GM12878 (cell line): ENCODE results near the gene ZCCHC18. TPM values are rescaled to one million over a fixed set of nuclear protein-coding genes. Genes with fewer than 3 reads are reported as not detected.

Experiments used
- ATAC-seq: fragments of 200-7000 bp; cut with Tn5 transposase; 3 replicates; pipeline ENCODE4 v1.9.1; 2020; ENCODE audit warnings: mild to moderate bottlenecking, moderate library complexity
- Bru-seq: library from RNA; stranded (reverse); fragments of 400-500 nt; gene quantifications from one replicate; lab custom pipeline; 2021; lab: Mats Ljungman, UMichigan
- BruChase-seq, 2 experiments: library from RNA; stranded (reverse); fragments of 400-500 nt; gene quantifications; one replicate each; lab custom pipeline; 2021; lab: Mats Ljungman, UMichigan
- BruUV-seq: library from RNA; stranded (reverse); fragments of 400-500 nt; replicated peaks from 2 replicates; lab custom pipeline; 2021; lab: Mats Ljungman, UMichigan
- CTCF ChIA-PET: fragments of 300-600 bp; sonication (Branson Sonifier 250); formaldehyde crosslinking; extraction: SDS; loops from one replicate; lab custom pipeline; 2021; ENCODE audit warnings: inconsistent platforms; lab: Yijun Ruan, JAX
- POLR2A ChIA-PET: fragments of 350-600 bp; formaldehyde crosslinking; extraction: SDS; loops from one replicate; lab custom pipeline; 2021; ENCODE audit warnings: inconsistent platforms; lab: Charles Lee
- RAD21 ChIA-PET: fragments of 300-600 bp; sonication (Branson Sonifier 250); formaldehyde crosslinking; loops from one replicate; lab custom pipeline; 2023; ENCODE audit warnings: antibody characterized with exemption; ENCODE audit not compliant: unreplicated experiment; lab: Charles Lee
- SMC1A ChIA-PET: fragments of 300-600 bp; sonication (Branson Sonifier 250); formaldehyde crosslinking; loops from one replicate; lab custom pipeline; 2023; ENCODE audit not compliant: unreplicated experiment, uncharacterized antibody; lab: Charles Lee
- DNase-seq: peaks from one replicate; pipeline ENCODE4 v3.0.0-alpha.2; 2011; ENCODE audit warnings: low read depth, low spot score
- FAIRE-seq: peaks from 3 replicates; lab custom pipeline; 2011; peaks lifted over from hg19 to GRCh38; lab: Jason Lieb, UNC
- H2AFZ ChIP-seq: 2 replicates; pipeline ENCODE4 v1.6.0; 2011; ENCODE audit warnings: low read depth, low read length, control low read depth; ENCODE audit not compliant: control insufficient read depth
- H3K27ac ChIP-seq: 2 replicates; pipeline ENCODE4 v1.5.1; 2011; ENCODE audit warnings: control low read depth; ENCODE audit not compliant: control insufficient read depth, insufficient read depth
- H3K27me3 ChIP-seq, 2 experiments: replicated peaks in 1 of 2; 2 replicates each; pipeline versions ENCODE4 v1.6.0 to v1.6.1; 2011; ENCODE audit warnings: low read length in 1 of 2; ENCODE audit not compliant: control insufficient read depth in 2 of 2, insufficient read depth in 2 of 2
- H3K36me3 ChIP-seq, 2 experiments: 2 replicates each; pipeline ENCODE4 v1.5.1; 2011; ENCODE audit warnings: low read length in 1 of 2; ENCODE audit not compliant: control insufficient read depth in 2 of 2, insufficient read depth in 2 of 2
- H3K4me1 ChIP-seq: 2 replicates; pipeline ENCODE4 v1.6.1; 2011; ENCODE audit warnings: mild to moderate bottlenecking, low read length, moderate library complexity, mixed read lengths; ENCODE audit not compliant: control insufficient read depth, insufficient read depth
- H3K4me2 ChIP-seq: 2 replicates; pipeline ENCODE4 v1.6.0; 2011; ENCODE audit warnings: control low read depth; ENCODE audit not compliant: control insufficient read depth, insufficient read depth
- H3K4me3 ChIP-seq: fragments of 200-600 bp; sonication (generic); 2 replicates; pipeline ENCODE4 v1.5.1; 2016
- H3K79me2 ChIP-seq: 2 replicates; pipeline ENCODE4 v1.6.0; 2011; ENCODE audit warnings: low read length; ENCODE audit not compliant: control insufficient read depth, insufficient read depth
- H3K9ac ChIP-seq: 2 replicates; pipeline ENCODE4 v1.8.0; 2011; ENCODE audit warnings: low read length, control low read depth, mixed read lengths; ENCODE audit not compliant: control insufficient read depth, insufficient read depth
- H3K9me3 ChIP-seq: replicated peaks from 3 replicates; pipeline ENCODE4 v1.5.1; 2011; ENCODE audit warnings: mild to moderate bottlenecking, low read length; ENCODE audit not compliant: control insufficient read depth, insufficient read depth
- H4K20me1 ChIP-seq: 2 replicates; pipeline ENCODE4 v1.6.0; 2011; ENCODE audit not compliant: control insufficient read depth, insufficient read depth
- CHD2 ChIP-seq: IDR thresholded peaks from 2 replicates; pipeline ENCODE4 v1.6.1; 2011; ENCODE audit warnings: low read depth, low read length, improper control_type of control experiment, borderline replicate concordance
- DPF2 ChIP-seq: fragments of 450-650 bp; IDR thresholded peaks from 2 replicates; pipeline ENCODE4 v1.6.1; 2017; ENCODE audit warnings: mild to moderate bottlenecking
- NFYB ChIP-seq: IDR thresholded peaks from 2 replicates; pipeline ENCODE4 v1.6.1; 2011; ENCODE audit warnings: low read depth, mild to moderate bottlenecking, low read length, improper control_type of control experiment, moderate library complexity; ENCODE audit not compliant: insufficient read depth
- PKNOX1 ChIP-seq: fragments of 450-650 bp; IDR thresholded peaks from 2 replicates; pipeline ENCODE4 v1.6.1; 2016; ENCODE audit warnings: mild to moderate bottlenecking
- POLR2A ChIP-seq: IDR thresholded peaks from 2 replicates; pipeline ENCODE4 v1.6.1; 2011; ENCODE audit warnings: low read depth, mild to moderate bottlenecking, low read length
- REST ChIP-seq: IDR thresholded peaks from 2 replicates; pipeline ENCODE4 v1.6.1; 2012; ENCODE audit warnings: mild to moderate bottlenecking, low read depth, low read length
- SUPT20H ChIP-seq: IDR thresholded peaks from 2 replicates; pipeline ENCODE4 v1.6.1; 2011; ENCODE audit warnings: low read depth, mild to moderate bottlenecking, low read length, moderate library complexity, borderline replicate concordance; ENCODE audit not compliant: control insufficient read depth
- TARDBP ChIP-seq: IDR thresholded peaks from 2 replicates; pipeline ENCODE4 v1.6.1; 2016; ENCODE audit warnings: borderline replicate concordance
- ZNF687 ChIP-seq: fragments of 450-650 bp; IDR thresholded peaks from 2 replicates; pipeline ENCODE4 v1.6.1; 2017; ENCODE audit warnings: mild to moderate bottlenecking, moderate library complexity
- WGBS: methylation state at CpG from one replicate; pipeline ENCODE4 v1.1.6; 2016; ENCODE audit warnings: low lambda C conversion rate; ENCODE audit not compliant: insufficient replicate concordance, insufficient coverage; ENCODE audit errors: missing lambda C conversion rate; 5-methylcytosine and 5-hydroxymethylcytosine counted together
- in situ Hi-C: fragments of 300-500 bp; cut with MboI; formaldehyde crosslinking; loops from 9 replicates; pipeline ENCODE4 v1.14.3; 2018; ENCODE audit warnings: mixed read lengths
- intact Hi-C: fragments of 100-400 bp; cut with micrococcal nuclease; formaldehyde crosslinking; loops from one replicate; pipeline ENCODE4 v1.14.2; 2022; ENCODE audit not compliant: unreplicated experiment
- long read RNA-seq, 2 experiments: library from polyadenylated mRNA; unstranded; transcript quantifications; one replicate each; pipeline ENCODE4 v2.0.0, GENCODE V29; 2019 to 2020
- polyA minus RNA-seq, 3 experiments: library from RNA; depleted of rRNA, polyadenylated mRNA; stranded (reverse); fragments of >200 nt; gene quantifications; 2 replicates each; pipeline ENCODE4 v1.2.3, GENCODE V29; 2011
- polyA plus RNA-seq, 11 experiments: library from polyadenylated mRNA; depleted of rRNA in 4 of 11; unstranded in 6 of 11; stranded (reverse) in 5 of 11; fragments of >200 nt; fragmentation: Nextera tagmentation in 4 of 11; fragmentation: Illumina TruSeq in 1 of 11; extraction: Ambion mirVana in 4 of 11; extraction: Trizol in 1 of 11; gene quantifications; 1 replicate in 1 of 11; 2 replicates in 10 of 11; pipeline versions ENCODE4 v1.2.1 to v1.2.3, GENCODE V29; 2011 to 2016; ENCODE audit warnings: inconsistent platforms in 2 of 11, missing spikeins in 2 of 11, low read depth in 1 of 11
- total RNA-seq, 4 experiments: library from RNA; depleted of rRNA in 3 of 4; stranded (reverse); fragments of >200 nt in 3 of 4; fragmentation: Illumina TruSeq in 1 of 4; extraction: Trizol in 1 of 4; gene quantifications; 2 replicates each; pipeline versions ENCODE4 v1.2.1 to v1.2.3, GENCODE V29; 2013 to 2021

Gene ZCCHC18
- 2.1 and 2.6 TPM in 2 replicates for total RNA-seq (2013; cell fraction: nucleolus; rRNA removed)
- total RNA-seq (2014; rRNA removed) (2.0 and 3.5 TPM in 2 replicates), total RNA-seq (2014; rRNA removed; fragmentation: Illumina TruSeq; extraction: Trizol) (1.7 and 3.8 TPM in 2 replicates), total RNA-seq (2021) (1.7 and 2.6 TPM in 2 replicates), polyA plus RNA-seq (2011; rRNA removed) (2.6 and 3.0 TPM in 2 replicates), polyA plus RNA-seq (2014; fragmentation: Illumina TruSeq; extraction: Trizol) (3.0 and 4.2 TPM in 2 replicates), polyA plus RNA-seq (2014; fragmentation: Nextera tagmentation; extraction: Ambion mirVana) (1 to 10 TPM; 1.0 to 1.7 TPM), polyA plus RNA-seq (2014; rRNA removed) (3.1 and 3.6 TPM in 2 replicates), polyA plus RNA-seq (2016; fragmentation: Nextera tagmentation; extraction: Ambion mirVana) (1 to 10 TPM; 2.1 to 2.6 TPM), polyA minus RNA-seq (2011; rRNA and poly(A)+ RNA removed) (1.3 TPM in 2 replicates), Bru-seq, nascent RNA (percentile 51 among the genes with signal in this experiment), BruChase-seq, experiment 1, labeled RNA remaining after a 6-hour chase (percentile 44 among the genes with signal in this experiment), BruChase-seq, experiment 2, labeled RNA remaining after a 2-hour chase (percentile 54 among the genes with signal in this experiment)
- 0.63 TPM for polyA plus RNA-seq (2011; ENCODE audit: low read depth)
- 4.3 and 7.1 TPM in 2 replicates for polyA plus RNA-seq (2011; cell fraction: cytosol; rRNA removed)
- polyA plus RNA-seq (2011; cell fraction: nucleus; rRNA removed), result 5.7 and 9.2 TPM in 2 replicates
- 0.66 and 1.9 TPM in 2 replicates for polyA plus RNA-seq (2012)
- not detected in 2 replicates for polyA minus RNA-seq (2011; cell fraction: cytosol; rRNA and poly(A)+ RNA removed)
- 2.1 and 3.5 TPM in 2 replicates for polyA minus RNA-seq (2011; cell fraction: nucleus; rRNA and poly(A)+ RNA removed)
- long read RNA-seq, experiment 1, partial matches to known transcripts, result 0 of 3 reads
- long read RNA-seq, experiment 1, other reads (novel, unspliced or antisense), result 1 of 3 reads
- long read RNA-seq, experiment 2, partial matches to known transcripts, result 0 of 5 reads
- long read RNA-seq, experiment 2, other reads (novel, unspliced or antisense), result 1 of 5 reads

GRCh38 chrX:104112326-104112951 lies at the start of gene ZCCHC18:
Gene ZCCHC18 (plus strand): TSS chrX:104112523. CDS start chrX:104114112, 1,589 bp downstream.
- WGBS, result 28% methylated on average over 48 of the region's 67 CpGs
- no peaks in the 10 kb centered on the region for H3K79me2 ChIP-seq
- in situ Hi-C loops (no loop called here), intact Hi-C loops (loop anchor here (5.0 kb wide), 2 partner anchors 265 to 425 kb away; partner anchors contain the start of gene MORF4L2)
- H3K4me1 ChIP-seq, result no peaks in the 10 kb centered on the region
- no peaks in the 10 kb centered on the region for H3K27me3 ChIP-seq
- SMC1A ChIA-PET, result interaction anchor here (1.2 to 2.6 kb wide), 3 partner anchors 13 to 267 kb away, joined by 6 to 19 read pairs (median 8); partner anchors contain the start of gene SLC25A53
- RAD21 ChIA-PET, result interaction anchor here (1.3 to 3.1 kb wide), 4 partner anchors 13 to 267 kb away, joined by 3 to 19 read pairs (median 9); partner anchors contain the start of gene SLC25A53
- H3K36me3 ChIP-seq, result no peaks in the 10 kb centered on the region
- H3K4me3 ChIP-seq, result peak within 1 kb of the TSS; percentile 61
- ATAC-seq (peak; percentile 83), DNase-seq (no peak), FAIRE-seq (no peak)
- H4K20me1 ChIP-seq, result no peaks in the 10 kb centered on the region
- H3K9me3 ChIP-seq, result no peaks in the 10 kb centered on the region
- CTCF ChIA-PET, result interaction anchor here (0.6 to 2.9 kb wide), 14 partner anchors 11 to 333 kb away, joined by 3 to 17 read pairs (median 4); partner anchors contain the start of gene SLC25A53
- H3K27ac ChIP-seq, result peak within 1 kb of the TSS; percentile 37
- no TSS peak for BruUV-seq
- POLR2A ChIA-PET, result no interaction called here
- H3K9ac ChIP-seq, result peak within 1 kb of the TSS; percentile 46; the same call in 1 of the 2 replicates
- peak within 1 kb of the TSS; percentile 74 for H2AFZ ChIP-seq
- H3K4me2 ChIP-seq, result peak within 1 kb of the TSS; percentile 69
- TF ChIP-seq REST (no peak), POLR2A (peak; percentile 53; the same call in 1 of the 2 replicates), DPF2 (0 out of 2 replicates have a peak, but pooled peaks have one; percentile 21), NFYB (peak; percentile 72; the same call in 1 of the 2 replicates), SUPT20H (no peak), PKNOX1 (peak; percentile 16; the same call in 1 of the 2 replicates), TARDBP (no peak), CHD2 (no peak), ZNF687 (0 out of 2 replicates have a peak, but pooled peaks have one; percentile 25)
